Measurements from ENCODE around the gene QSOX2. TPM values are rescaled to one million over a fixed set of nuclear protein-coding genes. Genes with fewer than 3 reads are reported as not detected.

QSOX2 gene
- total RNA-seq, 2 donors from 2014 or later: 4.9 to 12.0 TPM

DNA sequence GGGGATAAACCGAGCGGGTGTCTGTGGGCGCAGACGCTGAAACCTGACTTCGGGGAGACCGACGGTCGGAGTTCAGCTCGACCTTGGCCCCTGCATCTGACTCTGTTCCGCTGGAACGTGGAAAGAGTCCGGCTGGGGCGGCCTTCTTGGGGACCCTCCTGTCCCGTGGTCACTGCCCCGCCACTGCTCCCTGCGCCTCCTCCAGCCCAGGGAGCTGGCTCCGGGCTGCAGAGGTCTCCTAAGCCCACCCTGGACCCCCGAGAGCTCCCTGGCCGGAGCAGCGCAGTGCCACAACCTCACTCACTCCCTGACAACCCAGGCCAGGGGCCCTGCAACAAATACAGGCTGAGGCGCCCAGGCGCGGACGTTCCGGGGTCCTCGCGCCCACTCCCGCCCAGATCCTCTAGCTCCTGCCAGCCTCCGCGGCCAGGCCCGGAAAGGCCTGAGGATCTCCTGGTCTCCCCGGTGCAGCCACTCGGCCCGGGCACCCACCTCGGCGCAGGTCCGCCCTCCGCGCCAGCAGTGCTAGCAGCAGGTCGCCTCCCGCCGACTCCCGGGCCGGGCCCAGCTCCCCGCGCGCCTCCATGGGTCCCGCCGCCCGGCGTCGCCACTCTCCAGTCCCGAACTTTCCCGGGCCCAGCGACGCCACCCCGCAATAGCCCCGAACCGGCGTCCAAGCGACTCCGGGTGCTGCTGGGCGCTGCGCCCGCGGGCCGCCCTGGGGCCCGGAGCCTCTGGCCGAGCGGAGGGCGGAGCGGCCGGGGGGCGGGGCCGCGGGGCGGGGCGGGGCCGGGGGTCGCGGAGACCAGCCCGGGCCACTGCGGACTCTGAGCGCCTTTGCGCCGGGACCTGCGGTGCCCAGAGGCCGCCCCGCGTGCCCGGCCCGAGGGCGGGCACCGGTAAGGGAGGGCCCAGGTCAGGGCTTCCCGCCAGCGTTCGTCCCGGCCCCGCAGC, 42.9 kb downstream of the QSOX2 start:
- Histone ChIP-seq H3K27me3 (peaks cover 68% of the 10 kb centered on the region), H3K9me3 (no peaks in the 10 kb centered on the region), H3K4me1 (no peaks in the 10 kb centered on the region), H3K9ac (ENCODE audit: low read depth in 2 of 2, low read length in 2 of 2) (no peak overlapping the region), H3K27ac (no peak overlapping the region), H3K4me3 (no peak overlapping the region), H3K36me3 (no peaks in the 10 kb centered on the region)
- TF ChIP-seq, protein P1, sequence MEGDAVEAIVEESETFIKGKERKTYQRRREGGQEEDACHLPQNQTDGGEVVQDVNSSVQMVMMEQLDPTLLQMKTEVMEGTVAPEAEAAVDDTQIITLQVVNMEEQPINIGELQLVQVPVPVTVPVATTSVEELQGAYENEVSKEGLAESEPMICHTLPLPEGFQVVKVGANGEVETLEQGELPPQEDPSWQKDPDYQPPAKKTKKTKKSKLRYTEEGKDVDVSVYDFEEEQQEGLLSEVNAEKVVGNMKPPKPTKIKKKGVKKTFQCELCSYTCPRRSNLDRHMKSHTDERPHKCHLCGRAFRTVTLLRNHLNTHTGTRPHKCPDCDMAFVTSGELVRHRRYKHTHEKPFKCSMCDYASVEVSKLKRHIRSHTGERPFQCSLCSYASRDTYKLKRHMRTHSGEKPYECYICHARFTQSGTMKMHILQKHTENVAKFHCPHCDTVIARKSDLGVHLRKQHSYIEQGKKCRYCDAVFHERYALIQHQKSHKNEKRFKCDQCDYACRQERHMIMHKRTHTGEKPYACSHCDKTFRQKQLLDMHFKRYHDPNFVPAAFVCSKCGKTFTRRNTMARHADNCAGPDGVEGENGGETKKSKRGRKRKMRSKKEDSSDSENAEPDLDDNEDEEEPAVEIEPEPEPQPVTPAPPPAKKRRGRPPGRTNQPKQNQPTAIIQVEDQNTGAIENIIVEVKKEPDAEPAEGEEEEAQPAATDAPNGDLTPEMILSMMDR (IDR thresholded peaks at IDR 0.05): no peak
- no peak for DNase-seq
- intact Hi-C loops (cut with DNase I): no loop called here

DNA sequence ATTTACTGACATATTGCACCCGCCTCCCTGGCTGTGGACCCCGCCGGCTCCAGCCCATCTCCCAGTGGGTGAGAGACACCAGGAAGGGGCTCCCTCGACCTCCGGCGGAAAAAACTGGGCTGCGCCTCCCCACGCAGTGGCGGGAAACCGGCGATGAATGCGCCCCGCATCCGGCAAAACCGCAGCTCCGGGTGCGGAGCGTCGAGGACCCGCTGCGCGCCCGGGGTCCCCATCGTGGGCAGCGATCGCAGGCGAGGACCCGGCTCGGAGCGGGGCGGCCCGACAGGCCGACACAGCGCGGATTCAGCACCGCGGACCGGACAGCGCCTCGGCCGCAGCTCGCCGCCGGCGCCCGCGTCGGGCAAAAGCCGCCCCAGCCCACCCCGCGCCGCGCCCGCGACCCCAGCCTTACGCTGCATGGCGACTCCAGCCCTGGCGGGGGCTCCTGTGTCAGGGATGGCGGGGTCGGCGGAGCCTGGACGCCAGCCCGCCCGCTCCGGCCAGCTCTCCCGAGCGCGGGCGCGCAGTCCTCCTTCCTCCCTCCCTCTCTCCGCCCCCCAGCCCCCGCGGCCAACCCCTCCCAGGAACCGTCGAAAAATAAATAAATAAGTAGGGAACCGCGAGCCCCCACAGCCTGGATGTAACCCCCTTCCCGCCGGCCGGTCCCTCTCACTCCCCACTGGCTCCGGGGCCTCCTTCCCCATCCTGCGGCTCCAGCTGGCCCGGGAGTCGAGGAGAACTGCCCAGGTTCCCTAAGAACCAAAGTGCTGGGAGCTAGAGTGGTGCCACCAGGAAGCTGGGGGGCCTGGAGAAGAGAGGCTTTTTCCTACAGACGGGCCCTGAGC, 43.8 kb downstream of the QSOX2 start:
- no peaks in the 10 kb centered on the region for H3K4me1 ChIP-seq
- H3K4me3 ChIP-seq: no peak overlapping the region
- no peaks in the 10 kb centered on the region for H3K9me3 ChIP-seq
- TF ChIP-seq, protein P1 (IDR thresholded peaks at IDR 0.05): no peak
- no peak overlapping the region for H3K27ac ChIP-seq
- H3K36me3 ChIP-seq: no peaks in the 10 kb centered on the region
- intact Hi-C loops (cut with DNase I): no loop called here
- DNase-seq: no peak
- peaks cover 77% of the 10 kb centered on the region for H3K27me3 ChIP-seq
- H3K9ac ChIP-seq (ENCODE audit: low read depth in 2 of 2, low read length in 2 of 2): no peak overlapping the region

DNA sequence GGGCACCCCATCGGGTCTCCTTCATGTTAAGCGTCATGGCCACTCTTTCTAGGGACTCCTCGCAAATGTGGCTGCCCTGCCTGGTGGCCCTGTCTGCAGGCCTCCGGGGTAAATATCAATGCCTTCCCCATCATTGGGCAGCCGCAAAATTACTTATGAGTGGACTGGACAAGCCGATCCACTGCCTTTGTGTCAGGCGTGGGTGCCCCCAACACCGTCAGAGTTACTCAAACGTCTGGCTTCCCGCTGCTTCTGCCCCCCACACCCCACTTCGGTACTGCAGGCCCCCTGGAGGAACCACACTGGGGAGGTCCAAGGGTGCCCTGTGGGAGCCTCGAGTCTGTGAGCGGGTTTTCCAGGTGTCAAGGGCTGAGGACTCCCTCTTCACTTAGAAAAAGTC, 44.4 kb downstream of the QSOX2 start:
- intact Hi-C loops (cut with DNase I): no loop called here
- Histone ChIP-seq H3K27ac (no peak overlapping the region), H3K36me3 (no peaks in the 10 kb centered on the region), H3K9me3 (no peaks in the 10 kb centered on the region), H3K4me1 (no peaks in the 10 kb centered on the region), H3K4me3 (no peak overlapping the region), H3K27me3 (peaks cover 84% of the 10 kb centered on the region), H3K9ac (ENCODE audit: low read depth in 2 of 2, low read length in 2 of 2) (no peak overlapping the region)
- TF ChIP-seq, protein P1 (IDR thresholded peaks at IDR 0.05): no peak
- no peak for DNase-seq

DNA sequence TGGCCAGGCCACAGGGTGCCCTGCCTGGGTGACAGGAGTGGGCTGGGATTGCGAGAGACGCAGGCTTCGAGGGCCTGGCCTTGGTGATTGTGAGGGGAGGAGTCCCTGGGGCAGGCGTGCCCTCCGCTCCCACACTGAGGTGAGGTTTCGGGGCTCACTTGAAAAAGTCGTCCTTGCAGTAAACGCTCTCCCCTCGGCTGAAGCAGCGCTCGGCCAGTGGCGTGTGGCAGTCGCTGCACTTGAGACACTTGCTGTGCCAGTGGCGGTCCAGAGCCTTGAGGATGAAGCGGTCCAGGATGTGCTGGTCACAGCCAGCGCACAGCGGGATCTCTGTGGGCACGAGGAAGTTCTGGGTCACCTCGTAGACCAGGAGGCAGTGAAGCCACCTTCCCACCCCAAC, 45.2 kb downstream of the QSOX2 start:
- Histone ChIP-seq H3K4me1 (no peaks in the 10 kb centered on the region), H3K36me3 (no peaks in the 10 kb centered on the region), H3K27ac (no peak overlapping the region), H3K4me3 (no peak overlapping the region), H3K9me3 (no peaks in the 10 kb centered on the region), H3K27me3 (peaks cover 89% of the 10 kb centered on the region), H3K9ac (ENCODE audit: low read depth in 2 of 2, low read length in 2 of 2) (no peak overlapping the region)
- intact Hi-C loops (cut with DNase I): no loop called here
- TF ChIP-seq, protein P1 (IDR thresholded peaks at IDR 0.05): no peak
- no peak for DNase-seq

DNA sequence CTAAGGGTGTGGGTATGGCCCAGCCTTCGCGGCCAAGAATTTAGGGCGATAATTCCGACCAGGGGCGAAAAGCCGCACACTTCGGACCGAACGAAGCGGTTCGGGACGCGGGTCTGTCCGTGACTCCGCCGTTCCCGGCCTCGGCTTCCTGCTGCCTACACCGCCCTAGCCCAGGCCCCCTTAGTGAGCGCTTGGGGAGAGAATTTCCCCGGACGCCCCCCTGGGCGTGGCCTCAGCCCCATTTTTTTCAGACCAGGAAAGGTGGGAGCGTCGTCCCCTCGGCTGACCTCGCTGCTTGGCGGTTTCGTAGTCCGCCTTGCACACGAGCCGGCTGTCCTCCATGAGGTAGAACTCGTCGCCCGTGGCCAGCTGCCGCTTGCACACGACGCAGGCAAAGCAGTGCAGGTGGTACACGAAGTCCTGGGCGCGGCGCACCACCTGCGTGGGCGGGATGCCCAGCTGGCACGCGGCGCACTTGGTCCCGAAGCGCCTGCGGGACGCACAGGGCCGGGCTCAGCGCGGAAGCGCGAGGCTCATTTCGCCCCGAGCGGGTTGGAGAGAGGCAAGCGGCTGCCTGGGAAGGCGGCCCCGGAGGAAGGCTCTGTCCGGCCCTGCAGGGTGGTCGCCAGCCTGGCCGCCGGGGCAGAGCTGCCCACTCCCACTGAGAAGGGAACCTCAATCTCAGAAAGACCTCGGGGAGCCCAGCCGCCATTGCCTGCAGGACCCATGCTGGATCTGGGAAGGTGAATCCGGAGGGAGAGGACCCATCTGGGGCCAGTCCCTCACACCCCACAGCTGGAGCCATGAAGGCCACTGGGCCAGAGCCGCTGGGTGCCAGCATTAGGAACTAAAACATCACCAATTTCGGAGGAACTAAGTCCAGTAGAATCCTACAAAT, 46.0 kb downstream of the QSOX2 start:
- Histone ChIP-seq H3K27ac (no peak overlapping the region), H3K27me3 (peaks cover 91% of the 10 kb centered on the region), H3K4me1 (no peaks in the 10 kb centered on the region), H3K36me3 (no peaks in the 10 kb centered on the region), H3K9me3 (no peaks in the 10 kb centered on the region), H3K9ac (ENCODE audit: low read depth in 2 of 2, low read length in 2 of 2) (no peak overlapping the region), H3K4me3 (no peak overlapping the region)
- no peak for DNase-seq
- intact Hi-C loops (cut with DNase I): no loop called here
- TF ChIP-seq, protein P1 (IDR thresholded peaks at IDR 0.05): no peak

Measured in colonic mucosa (tissue), 4 donors.